Bronchial epithelial cell (primary cell): ENCODE results near the gene ORC3. TPM values are rescaled to one million over a fixed set of nuclear protein-coding genes. Genes with fewer than 3 reads are reported as not detected.

Experiments used
- DNase-seq: peaks from one replicate; pipeline ENCODE4 v3.0.0-alpha.2; 2010; ENCODE audit warnings: low read depth
- FAIRE-seq: peaks from 2 replicates; lab custom pipeline; 2011; peaks lifted over from hg19 to GRCh38; lab: Jason Lieb, UNC
- H3K27me3 ChIP-seq: 2 replicates; pipeline ENCODE4 v1.5.1; 2011; ENCODE audit warnings: low read length; ENCODE audit not compliant: control insufficient read depth, insufficient read depth
- H3K36me3 ChIP-seq: 2 replicates; pipeline ENCODE4 v1.5.1; 2011; ENCODE audit warnings: low read length; ENCODE audit not compliant: control insufficient read depth, insufficient read depth
- H3K4me3 ChIP-seq: 2 replicates; pipeline ENCODE4 v1.5.1; 2011; ENCODE audit warnings: mild to moderate bottlenecking, low read depth, low read length, control low read depth
- total RNA-seq: library from RNA; depleted of rRNA; stranded (reverse); fragments of >200 nt; gene quantifications from 2 replicates; pipeline ENCODE4 v1.2.1, GENCODE V29; 2014
- TF ChIP-seq, protein P1 (sequence below): IDR thresholded peaks from 2 replicates; pipeline ENCODE4 v1.5.1; 2011; ENCODE audit warnings: mild to moderate bottlenecking, moderate library complexity, low read length, control low read depth, inconsistent platforms; ENCODE audit not compliant: insufficient read depth, severe bottlenecking

Gene ORC3
- total RNA-seq, 1 donor from 2014 or later: 11.1 TPM

DNA sequence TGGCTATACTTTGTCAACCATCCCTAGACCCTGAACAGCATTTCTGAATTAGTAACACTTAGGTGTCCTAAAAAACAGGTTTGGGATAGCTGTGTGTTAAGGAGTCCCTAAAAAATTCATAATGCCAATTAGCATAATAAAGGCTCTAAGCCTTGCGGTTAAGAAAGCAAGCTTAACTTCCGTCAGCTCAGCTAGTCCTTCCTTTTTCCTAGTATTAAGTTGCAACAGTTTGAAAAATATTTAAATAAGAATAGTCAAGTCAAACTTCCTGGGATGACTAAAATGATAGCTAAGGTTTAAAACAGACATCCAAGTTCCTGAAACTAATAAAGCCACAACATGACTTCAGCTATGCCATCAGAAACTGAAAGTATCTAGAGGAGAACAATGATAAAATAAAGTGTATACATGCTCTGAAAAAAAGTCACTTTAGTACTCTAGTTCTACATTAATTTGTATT lies 108.6 kb downstream of the ORC3 start:
- H3K27me3 ChIP-seq: no peaks in the 10 kb centered on the region
- peak; percentile 79 for DNase-seq
- TF ChIP-seq, protein P1, sequence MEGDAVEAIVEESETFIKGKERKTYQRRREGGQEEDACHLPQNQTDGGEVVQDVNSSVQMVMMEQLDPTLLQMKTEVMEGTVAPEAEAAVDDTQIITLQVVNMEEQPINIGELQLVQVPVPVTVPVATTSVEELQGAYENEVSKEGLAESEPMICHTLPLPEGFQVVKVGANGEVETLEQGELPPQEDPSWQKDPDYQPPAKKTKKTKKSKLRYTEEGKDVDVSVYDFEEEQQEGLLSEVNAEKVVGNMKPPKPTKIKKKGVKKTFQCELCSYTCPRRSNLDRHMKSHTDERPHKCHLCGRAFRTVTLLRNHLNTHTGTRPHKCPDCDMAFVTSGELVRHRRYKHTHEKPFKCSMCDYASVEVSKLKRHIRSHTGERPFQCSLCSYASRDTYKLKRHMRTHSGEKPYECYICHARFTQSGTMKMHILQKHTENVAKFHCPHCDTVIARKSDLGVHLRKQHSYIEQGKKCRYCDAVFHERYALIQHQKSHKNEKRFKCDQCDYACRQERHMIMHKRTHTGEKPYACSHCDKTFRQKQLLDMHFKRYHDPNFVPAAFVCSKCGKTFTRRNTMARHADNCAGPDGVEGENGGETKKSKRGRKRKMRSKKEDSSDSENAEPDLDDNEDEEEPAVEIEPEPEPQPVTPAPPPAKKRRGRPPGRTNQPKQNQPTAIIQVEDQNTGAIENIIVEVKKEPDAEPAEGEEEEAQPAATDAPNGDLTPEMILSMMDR: no peak
- no peaks in the 10 kb centered on the region for H3K36me3 ChIP-seq
- FAIRE-seq: no peak
- peak overlapping the region; percentile 98 for H3K4me3 ChIP-seq

DNA sequence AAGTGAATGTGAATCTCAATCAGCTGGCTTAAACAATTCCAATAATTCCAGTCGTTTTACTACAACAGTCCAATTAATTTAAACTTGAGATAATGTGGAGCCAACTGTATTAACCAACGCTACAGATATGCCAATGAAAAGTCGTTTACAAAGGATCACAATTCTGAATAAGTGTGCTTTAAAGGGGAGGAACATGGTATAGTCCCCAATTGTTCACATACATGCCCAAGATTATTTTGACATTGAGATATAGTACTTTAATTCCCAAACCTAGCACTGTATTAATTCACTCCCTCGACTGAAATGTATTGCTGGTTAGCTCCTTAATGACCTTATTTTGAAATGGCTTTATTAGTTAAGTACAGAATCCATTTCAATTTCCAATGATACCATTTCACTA lies 109.6 kb downstream of the ORC3 start:
- Histone ChIP-seq H3K27me3 (no peaks in the 10 kb centered on the region), H3K4me3 (peak overlapping the region; percentile 98), H3K36me3 (no peaks in the 10 kb centered on the region)
- TF ChIP-seq, protein P1: no peak
- FAIRE-seq (no peak), DNase-seq (no peak)

DNA sequence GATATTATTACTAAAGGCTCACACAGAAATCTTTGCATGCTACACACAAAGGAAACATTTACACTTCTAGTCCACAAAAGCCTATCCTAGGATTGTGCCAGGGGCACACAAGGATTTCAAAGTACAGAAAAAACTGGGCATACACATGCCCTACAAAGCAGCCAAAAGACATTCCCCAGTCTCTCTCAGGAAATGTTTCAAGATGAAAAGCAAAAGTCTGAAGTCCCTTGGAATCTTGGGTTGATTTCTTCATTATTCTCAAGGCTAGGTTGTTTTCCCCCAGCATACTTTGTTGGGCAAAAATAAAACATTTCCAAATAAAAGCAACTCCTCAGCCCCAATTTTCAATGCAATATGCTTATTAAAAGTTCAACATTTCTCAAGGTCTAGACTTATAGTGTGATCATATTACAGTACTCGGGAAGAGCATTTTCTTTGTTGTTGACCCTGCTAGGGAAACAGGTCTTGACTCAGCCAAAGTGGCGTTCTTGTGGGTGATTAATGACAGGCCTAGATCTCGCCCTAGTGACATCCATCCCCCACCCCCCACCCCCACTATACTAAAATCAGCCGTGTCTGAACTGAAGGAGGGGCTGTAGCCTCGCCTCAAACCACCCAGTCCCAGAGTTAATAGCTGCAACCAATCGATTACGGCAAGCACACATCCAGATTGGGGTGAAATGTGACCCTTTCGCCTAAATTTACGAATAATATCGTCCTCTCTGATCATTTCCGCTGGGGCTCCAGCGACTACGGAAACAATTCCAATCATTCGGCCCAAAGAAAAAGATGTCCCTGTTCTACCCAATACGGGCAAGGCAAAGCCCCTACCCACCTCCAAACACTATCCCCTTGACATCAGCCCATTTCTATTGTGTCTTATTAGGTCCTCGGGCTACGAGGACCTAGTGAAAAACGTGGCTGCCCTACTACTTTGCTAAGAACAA lies 110.7 kb downstream of the ORC3 start:
- Histone ChIP-seq H3K36me3 (no peaks in the 10 kb centered on the region), H3K27me3 (no peaks in the 10 kb centered on the region), H3K4me3 (peak overlapping the region; percentile 98)
- DNase-seq: peak; percentile 82
- TF ChIP-seq, protein P1: peak; percentile 14
- FAIRE-seq: no peak

DNA sequence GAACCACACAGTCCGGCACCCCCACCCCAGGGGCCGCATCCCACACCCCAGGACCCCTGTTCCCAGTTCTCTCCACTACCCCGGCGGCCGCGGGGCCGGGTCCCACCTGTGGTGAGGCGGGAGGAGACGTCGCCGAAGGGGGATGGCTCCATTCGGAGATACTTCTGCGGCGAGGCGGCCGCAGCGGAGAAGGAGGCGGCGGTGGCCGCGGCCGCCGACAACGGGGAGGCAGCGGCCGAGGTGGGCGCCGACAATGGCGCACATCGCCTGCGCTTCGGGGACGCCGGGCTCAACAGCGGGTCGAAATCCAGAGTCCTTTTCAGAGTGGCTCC lies 111.4 kb downstream of the ORC3 start:
- peak overlapping the region; percentile 98 for H3K4me3 ChIP-seq
- FAIRE-seq (no peak), DNase-seq (no peak)
- TF ChIP-seq, protein P1: no peak
- no peaks in the 10 kb centered on the region for H3K36me3 ChIP-seq
- H3K27me3 ChIP-seq: no peaks in the 10 kb centered on the region

DNA sequence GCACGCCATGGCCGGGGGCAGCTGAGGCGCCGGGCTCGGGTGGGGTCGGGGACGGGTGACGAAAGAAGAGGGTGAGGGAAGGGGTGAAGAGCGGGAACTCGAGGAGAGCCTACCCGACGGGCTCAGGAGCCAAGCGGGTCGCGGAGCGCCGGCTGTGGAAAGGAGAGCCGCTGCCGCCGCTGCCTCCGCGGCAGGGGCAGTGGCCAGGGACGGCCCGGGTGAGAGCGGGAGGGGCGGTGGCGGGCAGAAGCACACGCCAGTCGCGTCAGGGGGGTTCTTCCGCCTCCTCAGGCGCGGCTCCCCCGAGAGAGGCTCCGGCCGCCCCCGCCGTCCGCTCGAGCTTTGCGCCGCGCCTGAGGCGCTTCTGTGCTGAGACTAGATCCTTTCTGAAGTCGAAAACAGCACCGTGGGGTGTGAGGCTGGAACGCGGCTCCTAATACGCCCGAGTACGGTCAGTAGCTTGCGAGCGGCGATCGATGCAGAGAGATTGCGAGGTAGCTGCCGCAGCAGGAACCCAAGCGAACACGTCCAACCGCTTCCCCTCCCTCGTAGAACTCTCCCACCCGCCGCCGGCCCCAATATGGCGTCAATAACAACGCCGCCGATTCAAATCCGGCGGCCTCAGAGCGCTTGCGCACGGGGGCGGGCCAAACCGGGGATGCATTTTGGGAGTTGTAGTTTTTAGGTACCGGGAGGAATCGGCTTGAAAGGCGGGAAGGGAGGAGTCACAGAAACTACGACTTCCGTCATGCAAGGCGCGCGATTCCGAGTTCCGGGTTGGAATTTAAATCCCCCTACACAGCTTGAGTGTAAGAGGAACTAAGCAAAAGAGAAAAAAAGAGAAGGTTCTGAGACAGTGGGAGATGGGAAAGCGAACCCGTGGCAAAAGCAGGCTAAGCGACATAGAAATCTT lies 112.0 kb downstream of the ORC3 start, which contains the start of gene AKIRIN2:
Gene AKIRIN2, minus strand, starts transcription at position 558 of the 913 bp plus-strand sequence. Its CDS starts 549 bp downstream, at position 9.
- peak; percentile 97 for DNase-seq
- Histone ChIP-seq H3K27me3 (no peaks in the 10 kb centered on the region), H3K36me3 (no peaks in the 10 kb centered on the region), H3K4me3 (peak within 1 kb of the TSS; percentile 98)
- no peak for FAIRE-seq
- TF ChIP-seq, protein P1: no peak
